A673 (cell line): ENCODE measurements around the gene ABCA4. TPM values are rescaled to one million over a fixed set of nuclear protein-coding genes. Genes with fewer than 3 reads are reported as not detected.

ENCODE experiments used
- BruUV-seq: library from RNA; stranded (reverse); fragments of 400-500 nt; replicated peaks from 2 replicates; lab custom pipeline; 2021; lab: Mats Ljungman, UMichigan
- CTCF ChIA-PET: fragments of 300-600 bp; sonication (Branson Sonifier 250); formaldehyde crosslinking; loops from one replicate; lab custom pipeline; 2022; ENCODE audit warnings: antibody characterized with exemption; lab: Charles Lee
- POLR2A ChIA-PET: fragments of 300-600 bp; sonication (Branson Sonifier 250); formaldehyde crosslinking; loops from one replicate; lab custom pipeline; 2022; ENCODE audit warnings: antibody characterized with exemption; ENCODE audit not compliant: low non-redundant PET; lab: Charles Lee
- DNase-seq: peaks from one replicate; pipeline ENCODE4 v3.0.0-alpha.2; 2015; ENCODE audit warnings: low spot score
- H3K27ac ChIP-seq: fragments of 200-600 bp; sonication (generic); 2 replicates; pipeline ENCODE4 v1.5.1; 2016; ENCODE audit warnings: mixed run types, low read depth, mild to moderate bottlenecking, mixed read lengths, antibody characterized with exemption, low read length; ENCODE audit not compliant: poor library complexity, severe bottlenecking
- H3K27me3 ChIP-seq: fragments of 200-600 bp; sonication (generic); replicated peaks from 2 replicates; pipeline ENCODE4 v1.6.1; 2017; ENCODE audit warnings: mixed run types, low read depth, mild to moderate bottlenecking, mixed read lengths, antibody characterized with exemption, low read length; ENCODE audit not compliant: insufficient read depth, poor library complexity
- H3K36me3 ChIP-seq: fragments of 200-600 bp; sonication (generic); 2 replicates; pipeline ENCODE4 v1.6.1; 2016; ENCODE audit warnings: mixed run types, mild to moderate bottlenecking, mixed read lengths, antibody characterized with exemption, low read length; ENCODE audit not compliant: insufficient read depth, poor library complexity, severe bottlenecking
- H3K4me1 ChIP-seq: fragments of 200-600 bp; sonication (generic); 2 replicates; pipeline ENCODE4 v1.6.1; 2017; ENCODE audit warnings: mixed run types, mild to moderate bottlenecking, mixed read lengths, antibody characterized with exemption, low read length; ENCODE audit not compliant: insufficient read depth, poor library complexity, severe bottlenecking
- H3K4me3 ChIP-seq: fragments of 200-600 bp; sonication (generic); 2 replicates; pipeline ENCODE4 v1.5.1; 2016; ENCODE audit warnings: low read depth, mixed run types, mild to moderate bottlenecking, mixed read lengths, low read length; ENCODE audit not compliant: poor library complexity, severe bottlenecking
- H3K9me3 ChIP-seq: fragments of 200-600 bp; sonication (generic); 2 replicates; pipeline ENCODE4 v1.6.1; 2016; ENCODE audit warnings: mixed run types, low read depth, mild to moderate bottlenecking, mixed read lengths, antibody characterized with exemption, low read length; ENCODE audit not compliant: poor library complexity, severe bottlenecking
- CTCF ChIP-seq: fragments of 300-800, 200-600 bp; sonication (generic); conservative IDR thresholded peaks from 2 replicates; pipeline ENCODE4 v1.5.1; 2017; ENCODE audit warnings: low read depth, mild to moderate bottlenecking, antibody characterized with exemption, low read length, moderate library complexity, mixed read lengths
- EZH2 ChIP-seq: fragments of 200-600 bp; sonication (generic); IDR thresholded peaks from 2 replicates; pipeline ENCODE4 v1.6.1; 2017; ENCODE audit warnings: borderline replicate concordance, low read depth, mild to moderate bottlenecking, mixed read lengths, antibody characterized with exemption, low read length; ENCODE audit not compliant: poor library complexity, severe bottlenecking
- intact Hi-C: fragments of 100-400 bp; cut with micrococcal nuclease; formaldehyde crosslinking; loops from one replicate; pipeline ENCODE4 v1.10.0; 2022; ENCODE audit not compliant: unreplicated experiment
- total RNA-seq: library from RNA; stranded (reverse); gene quantifications from 2 replicates; pipeline ENCODE4 v1.2.3, GENCODE V29; 2021

The ABCA4 gene
- total RNA-seq, 1 experiment from 2014 or later: 0.09 TPM

- Histone ChIP-seq H3K4me3 (no peak overlapping the region), H3K27ac (no peak overlapping the region), H3K9me3 (no peaks in the 10 kb centered on the region), H3K36me3 (no peaks in the 10 kb centered on the region), H3K4me1 (no peaks in the 10 kb centered on the region), H3K27me3 (no peaks in the 10 kb centered on the region)
- no TSS peak for BruUV-seq
- intact Hi-C loops: loop anchor here (10.0 kb wide), 1 partner anchor 604 kb away; no protein-coding TSS in a partner anchor
- DNase-seq: no peak
- no peak for TF ChIP-seq CTCF
- TF ChIP-seq EZH2: no peak
- ChIA-PET POLR2A (no interaction called here), CTCF (interaction anchor here (1.1 to 3.4 kb wide), 4 partner anchors 12 to 426 kb away, joined by 3 to 38 read pairs (median 8); no protein-coding TSS in a partner anchor)
These were observed 82.4 kb downstream of the ABCA4 start for GRCh38 chr1:94038511-94038910.

DNA sequence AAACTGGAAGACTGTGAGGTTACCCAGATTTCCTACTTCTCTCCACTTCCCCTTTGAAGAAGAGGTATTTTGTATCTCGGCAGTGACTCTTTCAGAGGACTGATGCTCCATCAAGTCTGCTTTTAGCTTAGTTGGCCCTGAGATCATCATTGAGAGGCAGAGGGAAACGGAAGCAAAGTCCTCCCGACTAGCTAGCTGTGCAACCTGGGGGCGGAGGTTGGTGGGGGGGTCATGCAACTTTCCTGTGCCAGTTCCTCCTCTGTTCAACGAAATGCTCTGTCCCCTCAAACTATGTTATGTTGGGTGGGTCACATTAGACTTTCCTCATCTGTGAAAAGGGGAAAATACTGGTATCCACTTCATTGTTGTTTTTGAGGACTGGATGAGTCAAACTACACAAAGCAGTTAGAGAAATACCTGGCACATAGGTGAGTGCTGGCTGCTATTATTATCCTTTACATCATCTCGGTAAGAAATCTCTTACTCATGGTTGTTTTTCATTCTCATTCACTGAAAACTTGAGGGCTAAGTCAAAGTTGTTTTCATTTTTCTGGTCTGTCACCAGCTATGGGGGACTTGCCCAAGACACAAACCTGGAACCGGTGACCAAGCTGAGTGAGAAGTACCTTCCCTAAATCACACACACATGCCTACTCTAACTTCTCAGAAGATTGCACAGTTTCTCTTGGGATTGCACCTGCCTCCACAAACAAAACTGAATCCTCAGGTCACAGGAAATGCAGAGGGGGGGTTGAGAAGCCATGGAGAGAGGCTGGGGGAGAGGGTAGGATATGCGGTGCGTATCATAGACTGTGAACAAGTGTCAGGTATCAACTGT, 83.3 kb downstream of the ABCA4 start:
- no peak overlapping the region for H3K27ac ChIP-seq
- no peak for DNase-seq
- no peaks in the 10 kb centered on the region for H3K27me3 ChIP-seq
- CTCF ChIA-PET: interaction anchor here (0.7 to 3.4 kb wide), 5 partner anchors 24 to 427 kb away, joined by 3 to 38 read pairs (median 3); no protein-coding TSS in a partner anchor
- no peaks in the 10 kb centered on the region for H3K36me3 ChIP-seq
- no peak for TF ChIP-seq EZH2
- TF ChIP-seq CTCF: no peak
- no peaks in the 10 kb centered on the region for H3K9me3 ChIP-seq
- intact Hi-C loops: loop anchor here (10.0 kb wide), 1 partner anchor 603 kb away; no protein-coding TSS in a partner anchor
- POLR2A ChIA-PET: interaction anchor here (0.5 kb wide), 1 partner anchor 160 kb away, joined by 3 read pairs; no protein-coding TSS in a partner anchor
- H3K4me1 ChIP-seq: no peaks in the 10 kb centered on the region
- no peak overlapping the region for H3K4me3 ChIP-seq
- no TSS peak for BruUV-seq

GRCh38 chr1:94036730-94037129, 84.2 kb downstream of the ABCA4 start:
- H3K4me3 ChIP-seq: no peak overlapping the region
- H3K9me3 ChIP-seq: no peaks in the 10 kb centered on the region
- intact Hi-C loops: loop anchor here (10.0 kb wide), 1 partner anchor 602 kb away; no protein-coding TSS in a partner anchor
- no peaks in the 10 kb centered on the region for H3K4me1 ChIP-seq
- POLR2A ChIA-PET: interaction anchor here (0.5 kb wide), 1 partner anchor 161 kb away, joined by 3 read pairs; no protein-coding TSS in a partner anchor
- CTCF ChIA-PET: interaction anchor here (0.7 to 1.0 kb wide), 2 partner anchors 298 to 299 kb away, joined by 3 to 9 read pairs; no protein-coding TSS in a partner anchor
- TF ChIP-seq EZH2 (no peak), CTCF (no peak)
- no peaks in the 10 kb centered on the region for H3K36me3 ChIP-seq
- H3K27me3 ChIP-seq: no peaks in the 10 kb centered on the region
- no peak for DNase-seq
- no TSS peak for BruUV-seq
- H3K27ac ChIP-seq: no peak overlapping the region
